ENCODE data around the gene OR11A1. TPM values are rescaled to one million over a fixed set of nuclear protein-coding genes. Genes with fewer than 3 reads are reported as not detected.

OR11A1 gene
- total and polyA plus RNA-seq, 8 donors, result 0.06 TPM; not detected in 7

GRCh38 chr6:29495571-29495970, 38.7 kb upstream of the OR11A1 start:
- Histone ChIP-seq H3K27ac (no peak overlapping the region), H3K4me1 (no peaks in the 10 kb centered on the region), H3K9me3 (no peaks in the 10 kb centered on the region), H3K36me3 (no peaks in the 10 kb centered on the region), H3K27me3 (peaks cover 0 to 10% of the 10 kb centered on the region in 2 donors), H3K4me3 (no peak overlapping the region)
- ATAC-seq (no peak), DNase-seq (no peak)
- no peak for TF ChIP-seq CTCF (IDR thresholded peaks at IDR 0.05)
- intact Hi-C loops (cut with DNase I), result no loop called here

DNA sequence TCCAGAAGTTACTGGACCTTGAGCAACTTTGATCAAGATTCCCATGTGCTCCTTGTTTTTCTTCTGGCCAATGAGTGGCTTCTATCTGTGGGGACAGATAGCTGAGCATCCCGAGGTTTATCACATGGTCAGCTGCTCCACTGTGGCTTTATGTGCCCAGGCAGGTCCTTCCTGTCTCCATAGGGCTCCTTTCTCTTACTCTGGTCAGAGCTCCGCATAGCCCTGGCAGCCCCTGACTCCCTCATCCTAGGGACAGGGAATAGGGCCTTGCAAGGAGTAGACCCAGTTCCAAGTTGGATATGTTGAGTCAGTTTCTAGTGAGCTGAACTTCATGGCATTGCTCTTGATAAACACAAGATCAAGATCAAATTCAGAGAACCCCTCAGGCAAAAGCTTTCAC, 37.3 kb upstream of the OR11A1 start:
- intact Hi-C loops (cut with DNase I), result no loop called here
- DNase-seq (no peak), ATAC-seq (no peak)
- H3K27me3 ChIP-seq, result no peaks in the 10 kb centered on the region
- H3K9me3 ChIP-seq, result no peaks in the 10 kb centered on the region
- TF ChIP-seq CTCF (IDR thresholded peaks at IDR 0.05), result no peak
- H3K27ac ChIP-seq, result no peak overlapping the region
- no peaks in the 10 kb centered on the region for H3K4me1 ChIP-seq
- H3K36me3 ChIP-seq, result no peaks in the 10 kb centered on the region
- no peak overlapping the region for H3K4me3 ChIP-seq

DNA sequence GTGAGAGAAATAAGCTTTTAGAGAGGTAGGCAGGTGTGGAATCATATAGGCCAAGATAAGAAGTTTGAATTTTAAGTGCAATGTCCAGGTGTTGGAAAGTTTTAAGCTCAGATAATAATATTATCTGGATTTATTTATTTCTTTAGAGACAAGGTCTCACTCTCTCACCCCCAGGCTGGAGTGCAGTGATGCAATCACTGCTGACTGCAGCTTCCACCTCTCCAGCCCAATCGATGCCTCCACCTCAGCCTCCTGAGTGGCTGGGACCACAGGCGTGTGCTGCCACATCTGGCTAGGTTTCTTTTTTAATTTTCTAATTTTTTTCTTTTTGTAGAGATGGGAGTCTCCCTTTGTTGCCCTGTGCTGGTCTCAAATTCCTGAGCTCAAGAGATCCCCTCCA, 36.4 kb upstream of the OR11A1 start:
- ATAC-seq (no peak), DNase-seq (no peak)
- Histone ChIP-seq H3K9me3 (no peaks in the 10 kb centered on the region), H3K36me3 (no peaks in the 10 kb centered on the region), H3K4me3 (no peak overlapping the region), H3K4me1 (no peaks in the 10 kb centered on the region), H3K27me3 (no peaks in the 10 kb centered on the region), H3K27ac (no peak overlapping the region)
- no peak for TF ChIP-seq CTCF (IDR thresholded peaks at IDR 0.05)
- intact Hi-C loops (cut with DNase I), result no loop called here

- no peak for TF ChIP-seq CTCF (IDR thresholded peaks at IDR 0.05)
- intact Hi-C loops (cut with DNase I), result no loop called here
- no peak overlapping the region for H3K4me3 ChIP-seq
- H3K27ac ChIP-seq, result no peak overlapping the region
- H3K4me1 ChIP-seq, result no peaks in the 10 kb centered on the region
- ATAC-seq, result no peak
- no peak for DNase-seq
- H3K36me3 ChIP-seq, result no peaks in the 10 kb centered on the region
- no peaks in the 10 kb centered on the region for H3K27me3 ChIP-seq
- no peaks in the 10 kb centered on the region for H3K9me3 ChIP-seq
Observed at GRCh38 chr6:29491574-29491973, 34.7 kb upstream of the OR11A1 start.

DNA sequence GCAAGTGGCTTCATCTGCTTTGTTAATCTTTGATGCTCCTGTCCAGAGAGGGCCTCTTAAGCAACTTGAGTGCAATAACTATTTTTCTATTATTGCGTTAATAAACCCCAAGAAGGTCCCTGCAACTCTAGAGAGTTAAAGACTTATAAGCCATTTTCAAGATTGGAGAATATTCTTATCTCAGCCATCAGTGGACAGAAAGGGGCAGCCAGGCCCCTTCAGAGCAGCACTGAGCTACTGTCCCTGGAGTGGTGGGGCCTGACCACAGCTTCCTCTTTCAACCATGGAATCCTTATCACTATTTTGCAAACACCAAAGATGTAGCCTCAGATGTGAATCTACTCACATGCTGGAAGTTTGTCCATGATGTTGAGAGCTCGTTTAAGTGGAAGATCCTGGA, 33.7 kb upstream of the OR11A1 start:
- no peaks in the 10 kb centered on the region for H3K9me3 ChIP-seq
- intact Hi-C loops (cut with DNase I), result no loop called here
- H3K27me3 ChIP-seq, result no peaks in the 10 kb centered on the region
- no peaks in the 10 kb centered on the region for H3K36me3 ChIP-seq
- no peak overlapping the region for H3K4me3 ChIP-seq
- H3K4me1 ChIP-seq, result no peaks in the 10 kb centered on the region
- no peak for DNase-seq
- no peak for TF ChIP-seq CTCF (IDR thresholded peaks at IDR 0.05)
- H3K27ac ChIP-seq, result no peak overlapping the region
- no peak for ATAC-seq
